H9 (cell line): ENCODE results near the gene OVAAL. TPM values are rescaled to one million over a fixed set of nuclear protein-coding genes. Genes with fewer than 3 reads are reported as not detected.

Source experiments
- DNase-seq: peaks from one replicate; pipeline ENCODE4 v3.0.0-alpha.2; 2017
- H2AFZ ChIP-seq: one replicate; pipeline ENCODE4 v1.6.1; 2013; ENCODE audit warnings: mild to moderate bottlenecking, low read length, control low read depth, moderate library complexity
- H2AK5ac ChIP-seq: 2 replicates; pipeline ENCODE4 v1.6.1; 2013; ENCODE audit warnings: low read length, control low read depth, mixed read lengths; ENCODE audit not compliant: insufficient read length
- H2BK120ac ChIP-seq: one replicate; pipeline ENCODE4 v1.6.1; 2013; ENCODE audit warnings: low read depth, mild to moderate bottlenecking, low read length, control low read depth, inconsistent platforms; ENCODE audit not compliant: poor library complexity, severe bottlenecking
- H2BK12ac ChIP-seq: 2 replicates; pipeline ENCODE4 v1.6.1; 2013; ENCODE audit warnings: low read length, control low read depth, mixed read lengths, low read depth; ENCODE audit not compliant: insufficient read length
- H2BK15ac ChIP-seq: 2 replicates; pipeline ENCODE4 v1.6.1; 2013; ENCODE audit warnings: low read depth, low read length, control low read depth
- H2BK20ac ChIP-seq: one replicate; pipeline ENCODE4 v1.6.1; 2013; ENCODE audit warnings: low read depth, mild to moderate bottlenecking, low read length, control low read depth, inconsistent platforms; ENCODE audit not compliant: poor library complexity, severe bottlenecking
- H2BK5ac ChIP-seq: 2 replicates; pipeline ENCODE4 v1.6.1; 2013; ENCODE audit warnings: low read length, control low read depth, mixed read lengths; ENCODE audit not compliant: insufficient read length
- H3K14ac ChIP-seq: 2 replicates; pipeline ENCODE4 v1.6.1; 2013; ENCODE audit warnings: low read length, control low read depth; ENCODE audit not compliant: insufficient read depth
- H3K18ac ChIP-seq: 2 replicates; pipeline ENCODE4 v1.6.1; 2013; ENCODE audit warnings: low read depth, mild to moderate bottlenecking, mixed read lengths, low read length, control low read depth; ENCODE audit not compliant: insufficient read length
- H3K23ac ChIP-seq: 2 replicates; pipeline ENCODE4 v1.6.1; 2013; ENCODE audit warnings: low read length, control low read depth, mixed read lengths, low read depth; ENCODE audit not compliant: insufficient read length
- H3K23me2 ChIP-seq: 2 replicates; pipeline ENCODE4 v1.6.1; 2013; ENCODE audit warnings: low read depth, mild to moderate bottlenecking, mixed read lengths, low read length, control low read depth; ENCODE audit not compliant: insufficient read length, poor library complexity, severe bottlenecking
- H3K27ac ChIP-seq: 2 replicates; pipeline ENCODE4 v1.5.1; 2013; ENCODE audit warnings: low read length, control low read depth, mixed read lengths, low read depth; ENCODE audit not compliant: insufficient read length
- H3K27me3 ChIP-seq: 2 replicates; pipeline ENCODE4 v1.6.1; 2013; ENCODE audit warnings: low read length, control low read depth, inconsistent platforms; ENCODE audit not compliant: insufficient read depth
- H3K4ac ChIP-seq: 2 replicates; pipeline ENCODE4 v1.6.1; 2013; ENCODE audit warnings: low read depth, mild to moderate bottlenecking, control low read depth, inconsistent platforms, low read length, moderate library complexity
- H3K4me1 ChIP-seq: 2 replicates; pipeline ENCODE4 v1.6.1; 2013; ENCODE audit warnings: low read length, control low read depth, inconsistent platforms; ENCODE audit not compliant: insufficient read depth
- H3K4me2 ChIP-seq: 2 replicates; pipeline ENCODE4 v1.6.1; 2013; ENCODE audit warnings: low read length, control low read depth, mixed read lengths; ENCODE audit not compliant: insufficient read length, insufficient read depth
- H3K56ac ChIP-seq: 2 replicates; pipeline ENCODE4 v1.6.1; 2013; ENCODE audit warnings: low read depth, mild to moderate bottlenecking, mixed read lengths, low read length, control low read depth; ENCODE audit not compliant: insufficient read length
- H3K79me1 ChIP-seq: 2 replicates; pipeline ENCODE4 v1.6.1; 2013; ENCODE audit warnings: low read depth, mild to moderate bottlenecking, moderate library complexity, low read length, control low read depth, inconsistent platforms; ENCODE audit not compliant: insufficient read depth, poor library complexity, severe bottlenecking
- H3K79me2 ChIP-seq: 2 replicates; pipeline ENCODE4 v1.6.1; 2013; ENCODE audit warnings: low read length, control low read depth, inconsistent platforms; ENCODE audit not compliant: insufficient read depth
- H3K9ac ChIP-seq: 2 replicates; pipeline ENCODE4 v1.6.1; 2013; ENCODE audit warnings: low read length, control low read depth, mixed read lengths; ENCODE audit not compliant: insufficient read length; ENCODE audit errors: extremely low read depth
- H3K9me3 ChIP-seq: one replicate; pipeline ENCODE4 v1.6.1; 2013; ENCODE audit warnings: low read depth, low read length, inconsistent platforms; ENCODE audit not compliant: control insufficient read depth
- H3T11ph ChIP-seq: one replicate; pipeline ENCODE4 v1.6.1; 2013; ENCODE audit warnings: mild to moderate bottlenecking, low read length, control low read depth, inconsistent platforms
- H4K20me1 ChIP-seq: one replicate; pipeline ENCODE4 v1.6.1; 2013; ENCODE audit not compliant: control insufficient read depth, insufficient read length, insufficient read depth
- H4K5ac ChIP-seq: 2 replicates; pipeline ENCODE4 v1.6.1; 2013; ENCODE audit warnings: low read depth, mild to moderate bottlenecking, mixed read lengths, low read length, control low read depth; ENCODE audit not compliant: insufficient read length
- H4K8ac ChIP-seq: replicated peaks from 2 replicates; pipeline ENCODE4 v1.6.1; 2013; ENCODE audit warnings: low read length, control low read depth, mixed read lengths, low read depth; ENCODE audit not compliant: insufficient read length
- H4K91ac ChIP-seq: 2 replicates; pipeline ENCODE4 v1.6.1; 2013; ENCODE audit warnings: low read depth, mild to moderate bottlenecking, moderate library complexity, mixed read lengths, low read length, control low read depth; ENCODE audit not compliant: insufficient read length
- H3K27ac Mint-ChIP-seq, 3 experiments: 2 replicates in 2 of 3; 3 replicates in 1 of 3; pipeline ENCODE4 v1.8.0; 2020 to 2021; ENCODE audit warnings: mixed read lengths in 3 of 3, mild to moderate bottlenecking in 1 of 3, moderate library complexity in 1 of 3
- H3K27me3 Mint-ChIP-seq: 2 replicates; pipeline ENCODE4 v1.8.0; 2021; ENCODE audit warnings: low read depth, mild to moderate bottlenecking, moderate library complexity, mixed read lengths
- H3K36me3 Mint-ChIP-seq, 3 experiments: 2 replicates in 2 of 3; 3 replicates in 1 of 3; pipeline ENCODE4 v1.8.0; 2020 to 2021; ENCODE audit warnings: low read depth in 3 of 3, mixed read lengths in 3 of 3; ENCODE audit not compliant: insufficient read depth in 1 of 3
- H3K4me1 Mint-ChIP-seq, 2 experiments: 2 replicates each; pipeline ENCODE4 v1.8.0; 2020; ENCODE audit warnings: mixed read lengths in 2 of 2
- H3K4me3 Mint-ChIP-seq, 2 experiments: 2 replicates in 1 of 2; 3 replicates in 1 of 2; pipeline ENCODE4 v1.8.0; 2020 to 2021; ENCODE audit warnings: mild to moderate bottlenecking in 2 of 2, mixed read lengths in 2 of 2, moderate library complexity in 1 of 2
- H3K9me3 Mint-ChIP-seq, 2 experiments: 2 replicates in 1 of 2; 3 replicates in 1 of 2; pipeline ENCODE4 v1.8.0; 2020; ENCODE audit warnings: mild to moderate bottlenecking in 2 of 2, mixed read lengths in 2 of 2, moderate library complexity in 1 of 2
- WGBS: extraction: QIAGEN DNeasy Blood & Tissue Kit; methylation state at CpG from one replicate; pipeline ENCODE4 v1.1.7; 2013; ENCODE audit warnings: missing lambda C conversion rate, low lambda C conversion rate, mixed read lengths; ENCODE audit not compliant: insufficient read length; ENCODE audit errors: extremely low coverage; 5-methylcytosine and 5-hydroxymethylcytosine counted together
- total RNA-seq: library from RNA; stranded (reverse); gene quantifications from 2 replicates; pipeline ENCODE4 v1.2.1, GENCODE V29; 2021
- TF ChIP-seq, protein P1 (sequence below): fragments of 200-600 bp; sonication (generic); conservative IDR thresholded peaks from 3 replicates; pipeline ENCODE4 v1.8.0; 2021; ENCODE audit warnings: antibody characterized with exemption, mild to moderate bottlenecking

OVAAL gene
- total RNA-seq, 1 experiment from 2014 or later: not detected

DNA sequence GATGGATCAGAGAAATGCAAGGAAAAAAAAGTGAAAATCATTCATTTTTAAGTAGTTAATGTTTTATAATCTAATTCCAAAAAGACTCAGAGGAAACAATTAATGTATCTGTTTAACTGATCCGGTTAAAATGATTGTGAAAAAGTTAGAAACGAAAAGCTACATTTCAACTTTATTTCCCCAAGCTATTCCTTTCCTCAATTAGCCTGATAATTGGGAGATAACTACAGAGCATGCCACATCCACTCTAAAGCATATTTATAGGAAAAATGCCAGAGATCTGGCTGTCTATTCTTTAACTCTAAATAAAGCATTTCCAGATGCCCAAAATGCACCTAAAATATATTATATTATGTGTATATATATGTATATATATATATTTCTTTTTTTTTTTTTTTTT is 37.2 kb downstream of the OVAAL start:
- Histone ChIP-seq H3K9ac (no peak overlapping the region), H3K79me1 (no peaks in the 10 kb centered on the region), H4K20me1 (no peaks in the 10 kb centered on the region), H2AFZ (no peak overlapping the region), H2BK20ac (no peak overlapping the region), H3K79me2 (no peaks in the 10 kb centered on the region), H3K4me2 (no peak overlapping the region), H3K4me1 (no peaks in the 10 kb centered on the region), H2BK12ac (no peak overlapping the region), H3K18ac (no peak overlapping the region), H3T11ph (no peak overlapping the region), H3K27ac (no peak overlapping the region), H2BK15ac (no peak overlapping the region), H3K27me3 (no peaks in the 10 kb centered on the region), H2AK5ac (no peak overlapping the region), H2BK5ac (no peak overlapping the region), H4K5ac (no peak overlapping the region), H3K56ac (no peak overlapping the region), H3K23ac (no peak overlapping the region), H3K14ac (no peak overlapping the region), H4K91ac (no peak overlapping the region), H3K4ac (no peak overlapping the region), H2BK120ac (no peak overlapping the region), H4K8ac (no peak overlapping the region), H3K23me2 (no peaks in the 10 kb centered on the region), H3K9me3 (no peaks in the 10 kb centered on the region)
- no peaks in the 10 kb centered on the region for H3K9me3 Mint-ChIP-seq
- H3K27ac Mint-ChIP-seq: no peak overlapping the region
- H3K27me3 Mint-ChIP-seq: no peaks in the 10 kb centered on the region; the same call in none of the 2 replicates
- no CpG with 5 or more reads among the region's 2 CpGs for WGBS
- TF ChIP-seq, protein P1, sequence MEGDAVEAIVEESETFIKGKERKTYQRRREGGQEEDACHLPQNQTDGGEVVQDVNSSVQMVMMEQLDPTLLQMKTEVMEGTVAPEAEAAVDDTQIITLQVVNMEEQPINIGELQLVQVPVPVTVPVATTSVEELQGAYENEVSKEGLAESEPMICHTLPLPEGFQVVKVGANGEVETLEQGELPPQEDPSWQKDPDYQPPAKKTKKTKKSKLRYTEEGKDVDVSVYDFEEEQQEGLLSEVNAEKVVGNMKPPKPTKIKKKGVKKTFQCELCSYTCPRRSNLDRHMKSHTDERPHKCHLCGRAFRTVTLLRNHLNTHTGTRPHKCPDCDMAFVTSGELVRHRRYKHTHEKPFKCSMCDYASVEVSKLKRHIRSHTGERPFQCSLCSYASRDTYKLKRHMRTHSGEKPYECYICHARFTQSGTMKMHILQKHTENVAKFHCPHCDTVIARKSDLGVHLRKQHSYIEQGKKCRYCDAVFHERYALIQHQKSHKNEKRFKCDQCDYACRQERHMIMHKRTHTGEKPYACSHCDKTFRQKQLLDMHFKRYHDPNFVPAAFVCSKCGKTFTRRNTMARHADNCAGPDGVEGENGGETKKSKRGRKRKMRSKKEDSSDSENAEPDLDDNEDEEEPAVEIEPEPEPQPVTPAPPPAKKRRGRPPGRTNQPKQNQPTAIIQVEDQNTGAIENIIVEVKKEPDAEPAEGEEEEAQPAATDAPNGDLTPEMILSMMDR: no peak
- no peak overlapping the region for H3K4me3 Mint-ChIP-seq
- no peaks in the 10 kb centered on the region for H3K36me3 Mint-ChIP-seq
- DNase-seq: no peak
- H3K4me1 Mint-ChIP-seq: peaks cover 0 to 2% of the 10 kb centered on the region in 2 experiments; a peak in 1 of 4 replicates
